GM20431 (cell line): ENCODE results near the gene DACT3.
"Not testable (repeated sequence)": the region's sequence is repeated elsewhere in the genome, so short reads cannot be mapped to it uniquely, and the experiment has no call there.

ENCODE experiments used
- in situ Hi-C: fragments of 300-500 bp; cut with MseI, MboI; formaldehyde crosslinking; loops from one replicate; pipeline ENCODE4 v1.15.0; 2020; ENCODE audit warnings: low sequenced_read_pairs; ENCODE audit not compliant: unreplicated experiment

Gene DACT3

DNA sequence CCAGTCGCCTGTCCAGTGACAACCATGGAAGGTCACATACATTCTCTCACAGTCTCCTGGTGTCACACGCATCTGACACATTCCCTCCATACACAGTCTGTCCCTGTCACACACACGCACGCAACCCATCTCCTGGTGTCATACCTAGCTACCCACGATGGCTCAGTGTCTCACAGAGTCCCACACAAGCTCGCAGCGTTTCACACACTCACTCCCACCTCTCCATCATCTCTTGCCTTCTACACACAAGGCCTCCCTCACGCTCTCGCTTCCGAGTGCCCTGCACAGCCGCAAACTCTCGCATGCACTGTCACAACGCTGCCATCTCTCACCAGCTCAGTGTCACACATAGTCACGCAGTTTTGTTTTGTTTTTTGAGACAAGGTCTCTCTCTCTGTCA lies 23.8 kb downstream of the DACT3 start:
- in situ Hi-C loops: no loop called here

DNA sequence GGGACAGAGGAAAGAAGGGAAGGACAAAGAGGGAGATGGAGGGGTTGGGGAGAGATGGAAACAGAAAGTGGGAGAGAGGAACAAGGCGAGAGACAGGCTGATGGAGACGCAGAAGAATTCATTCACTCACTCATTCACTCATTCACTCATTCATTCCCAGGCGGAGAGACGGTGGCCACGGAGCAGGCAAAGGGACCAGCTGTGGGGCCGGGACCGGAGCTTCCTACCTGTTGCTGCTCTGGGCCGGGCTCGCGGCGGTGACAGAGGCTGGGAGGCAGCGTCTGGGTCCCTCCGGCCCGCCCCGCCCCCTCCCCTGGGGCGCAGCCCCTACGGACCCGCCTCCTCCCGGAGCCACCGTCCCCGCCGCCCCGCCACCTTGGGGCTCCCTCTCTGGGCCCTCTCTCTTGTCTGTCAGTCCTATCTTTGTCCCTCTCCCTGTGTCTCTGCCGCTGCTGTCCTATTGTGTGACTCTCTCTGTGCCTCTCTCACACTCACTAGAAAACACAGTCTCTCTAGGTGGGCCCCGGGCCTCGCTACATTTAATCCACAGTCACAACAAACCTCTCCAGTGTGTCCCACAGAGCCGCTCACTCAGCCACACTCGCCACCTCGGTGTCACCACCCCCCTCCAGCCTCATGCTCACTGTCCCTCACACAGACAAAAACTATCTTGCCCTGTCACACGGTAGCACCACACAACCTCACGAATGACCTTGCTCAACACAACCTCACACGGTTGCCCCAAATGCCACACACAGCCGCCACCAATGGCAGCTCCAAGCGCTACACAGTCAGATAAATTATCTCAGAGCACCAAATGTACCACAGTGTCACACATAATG lies 24.8 kb downstream of the DACT3 start, which contains the start of gene GNG8:
GNG8 (minus strand) TSS at position 283 of the 842 bp plus-strand sequence. CDS start 1,520 bp downstream, outside the sequence.
- in situ Hi-C loops: no loop called here

DNA sequence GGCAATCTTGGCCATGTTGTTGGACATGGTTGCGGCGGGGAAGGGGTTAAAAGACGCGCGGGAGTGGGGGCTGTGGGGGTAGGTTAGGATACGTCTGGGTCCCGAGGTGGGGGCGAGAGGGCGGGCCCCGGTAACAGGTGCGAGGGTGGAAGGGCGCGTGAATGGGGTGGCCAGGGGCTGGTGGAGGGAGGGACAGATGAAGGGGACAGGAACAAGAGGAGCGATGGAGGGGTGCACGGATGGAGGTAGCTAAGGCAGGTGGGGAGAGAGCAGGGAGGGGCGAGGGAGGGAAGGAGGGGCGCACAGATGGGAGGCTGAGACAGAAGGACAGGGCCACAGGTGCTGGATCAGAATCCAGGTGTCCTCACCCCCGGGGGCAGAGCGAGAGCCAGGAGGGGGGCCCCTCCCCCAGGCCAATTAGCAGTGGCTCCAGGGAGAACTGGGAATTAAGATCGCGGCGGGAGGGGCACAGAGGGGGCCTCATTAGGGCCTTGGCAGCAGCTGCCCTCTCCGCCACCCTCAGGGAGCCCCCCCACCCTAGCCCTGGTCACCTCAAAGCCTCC lies 26.2 kb downstream of the DACT3 start:
- in situ Hi-C loops: no loop called here

DNA sequence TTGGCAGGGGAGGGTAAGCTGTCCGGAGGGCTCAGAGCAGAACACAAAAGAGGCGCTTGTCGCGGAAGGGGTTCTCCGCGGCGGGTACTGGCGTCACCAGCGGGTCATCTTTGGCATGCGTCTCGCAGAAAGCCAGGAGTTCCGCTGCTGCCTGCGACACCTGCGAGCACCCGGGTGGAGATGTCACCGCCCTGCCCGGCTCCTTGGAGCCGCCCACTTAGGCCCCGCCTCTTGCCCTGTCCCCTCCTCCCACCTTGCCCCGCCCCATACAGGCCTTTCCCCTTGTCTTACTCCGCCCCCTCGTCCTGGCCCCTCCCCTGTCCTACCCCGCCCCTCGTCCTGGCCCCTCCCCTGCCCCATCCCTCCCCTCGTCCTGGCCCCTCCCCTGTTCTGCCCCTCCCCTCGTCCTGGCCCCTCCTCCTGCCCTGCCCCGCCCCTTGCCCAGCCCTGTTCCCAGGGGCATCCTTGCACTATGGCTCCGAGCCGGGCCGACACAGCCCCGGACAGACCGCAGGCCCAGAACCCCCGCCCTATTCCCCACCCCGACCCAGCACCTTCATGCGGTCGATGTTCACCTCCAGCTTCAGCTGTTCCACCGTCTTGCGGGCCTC lies 26.8 kb downstream of the DACT3 start:
- in situ Hi-C loops: no loop called here

DNA sequence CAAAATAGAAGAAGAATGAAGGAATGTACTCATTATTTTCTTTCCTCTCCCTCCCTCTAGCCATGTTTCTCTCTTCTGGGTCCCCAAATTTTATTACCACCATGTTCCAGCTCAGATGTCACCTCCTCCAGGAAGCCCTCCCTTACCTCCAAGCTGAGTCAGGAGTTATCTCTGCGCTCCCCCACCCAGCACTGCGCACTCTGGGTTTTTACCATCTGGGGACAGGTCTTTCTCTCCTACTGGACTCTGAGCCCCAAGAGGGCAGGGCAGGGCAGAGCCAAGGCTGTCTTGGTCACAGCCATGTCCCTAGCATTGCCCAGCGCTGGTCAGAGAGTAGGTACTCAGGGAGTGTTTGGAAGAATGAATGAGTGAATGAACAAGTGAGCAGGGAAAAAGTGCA lies 27.9 kb downstream of the DACT3 start:
- in situ Hi-C loops: no loop called here

DNA sequence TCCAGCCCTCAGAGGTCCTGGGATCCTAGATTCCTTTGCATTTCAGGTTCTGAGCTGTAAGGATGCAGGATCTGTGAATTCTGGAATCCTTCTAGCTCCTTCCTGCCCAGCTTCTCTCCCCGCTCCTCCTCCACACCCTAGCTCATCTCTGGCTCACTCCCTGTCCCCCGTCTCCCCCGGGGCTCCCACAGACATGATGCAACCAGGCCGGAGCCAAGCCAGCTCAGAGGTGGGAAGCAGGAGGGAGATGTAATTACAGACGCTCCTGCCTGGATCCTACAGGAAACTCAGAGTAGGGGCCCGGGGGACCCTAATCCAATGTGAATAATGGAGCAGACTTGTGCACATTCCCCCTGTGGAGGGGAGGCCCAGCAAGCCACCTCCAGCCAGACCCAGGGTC lies 29.5 kb downstream of the DACT3 start:
- in situ Hi-C loops: no loop called here

DNA sequence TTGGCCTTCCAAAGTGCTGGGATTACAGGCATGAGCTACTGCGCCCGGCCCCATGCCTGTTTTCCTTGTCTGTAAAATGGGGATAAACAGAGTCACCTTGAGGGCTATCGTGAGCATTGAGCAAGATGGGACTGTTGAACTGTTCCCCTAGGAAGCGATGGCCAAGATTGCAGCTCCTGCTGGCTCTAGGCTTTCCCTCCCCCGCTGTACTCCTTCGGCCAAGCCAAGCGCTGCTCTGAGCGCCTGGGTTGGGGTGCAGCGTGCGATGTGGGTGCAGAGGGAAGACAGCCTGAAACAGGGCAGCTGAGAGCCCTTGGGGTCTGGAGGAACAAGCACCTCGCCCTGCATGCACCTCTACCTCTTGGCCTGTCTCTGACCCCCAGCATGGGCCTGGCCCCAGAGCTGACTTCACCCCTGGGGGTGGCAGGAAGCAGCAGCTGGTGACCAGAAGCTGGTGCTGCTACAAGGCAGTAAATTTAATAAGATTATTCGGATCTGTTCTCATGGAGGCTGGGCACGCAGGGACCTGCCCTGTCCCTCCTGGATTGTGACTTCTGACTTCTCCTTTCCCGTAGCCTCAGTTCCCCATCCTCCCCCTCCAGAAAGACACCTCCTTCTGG lies 30.3 kb downstream of the DACT3 start:
- in situ Hi-C loops: no loop called here

DNA sequence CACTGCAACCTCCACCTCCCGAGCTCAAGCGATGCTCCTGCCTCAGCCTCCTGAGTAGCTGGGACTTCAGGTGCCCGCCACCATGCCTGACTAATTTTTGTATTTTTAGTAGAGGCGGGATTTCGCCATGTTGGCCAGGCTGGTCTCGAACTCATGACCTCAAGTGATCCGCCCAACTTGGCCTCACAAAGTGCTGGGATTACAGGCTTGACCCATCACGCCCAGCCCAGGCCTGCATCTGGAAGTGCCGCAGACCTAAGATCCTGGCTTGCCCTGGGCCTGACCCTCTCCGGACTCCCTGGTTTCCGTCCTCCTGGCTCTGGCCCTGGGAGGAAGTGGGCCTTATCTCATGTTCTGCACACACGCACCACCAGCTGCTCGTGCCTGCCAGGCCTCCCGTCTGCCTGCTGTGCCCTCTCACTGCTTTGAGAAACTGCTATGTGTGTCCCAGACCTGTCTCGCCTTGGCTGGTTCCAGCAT lies 31.4 kb downstream of the DACT3 start:
- in situ Hi-C loops: no loop called here

DNA sequence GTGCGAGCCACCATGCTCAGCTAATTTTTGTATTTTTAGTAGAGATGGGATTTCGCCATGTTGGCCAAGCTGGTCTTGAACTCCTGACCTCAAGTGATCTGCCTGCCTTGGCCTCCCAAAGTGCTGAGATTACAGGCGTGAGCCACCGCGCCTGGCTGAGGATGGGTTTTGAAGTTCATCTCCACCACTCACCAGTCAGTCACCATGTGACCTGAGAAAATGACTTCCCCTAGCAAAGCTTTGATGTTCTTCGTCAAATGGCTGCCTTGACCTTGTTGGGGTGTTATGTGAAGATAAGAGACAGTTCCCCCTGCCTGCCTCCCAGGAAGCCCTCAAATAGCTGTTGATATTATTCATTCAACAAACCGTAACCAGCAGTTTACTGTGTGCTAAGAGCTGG lies 32.0 kb downstream of the DACT3 start:
- in situ Hi-C loops: not testable (repeated sequence)

DNA sequence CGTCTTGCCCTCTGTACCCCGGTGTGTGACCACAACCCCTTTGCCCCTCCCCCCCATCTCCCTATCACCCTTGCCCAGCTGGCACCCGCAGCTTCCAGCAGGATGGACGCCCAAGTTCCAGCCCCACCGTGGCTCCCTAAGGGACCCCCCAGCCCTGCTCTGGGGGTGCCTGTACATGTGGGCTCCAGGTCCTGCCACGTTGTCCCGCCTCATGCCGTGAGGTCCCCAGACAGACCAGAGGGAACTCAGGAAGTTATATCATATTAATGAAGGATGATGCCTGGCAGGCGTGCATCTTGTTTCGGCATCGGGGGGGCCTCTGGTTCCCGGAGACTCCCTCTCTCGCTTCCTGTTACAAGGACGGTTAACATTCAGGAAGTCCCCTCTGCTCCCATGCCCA lies 34.5 kb downstream of the DACT3 start:
- in situ Hi-C loops: no loop called here

DNA sequence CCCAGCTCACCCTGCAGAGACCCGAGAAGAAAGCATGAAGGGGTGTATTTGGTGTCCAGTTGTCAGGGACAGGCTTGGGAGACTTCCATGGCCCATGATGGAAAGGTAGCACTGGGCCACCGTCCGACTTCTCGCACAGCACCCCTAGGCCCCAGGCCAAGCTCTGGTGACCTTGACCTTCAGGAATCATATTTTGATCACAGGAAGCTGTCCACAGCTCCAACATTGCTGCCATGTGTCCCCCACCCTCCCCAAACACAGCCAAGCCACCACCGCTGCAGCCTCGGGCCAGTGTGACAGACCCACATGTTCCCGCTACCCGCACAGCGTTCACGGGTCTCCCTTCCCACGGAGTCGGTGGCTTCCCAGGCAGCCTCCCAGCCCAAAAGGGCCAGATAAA lies 35.3 kb downstream of the DACT3 start:
- in situ Hi-C loops: no loop called here

DNA sequence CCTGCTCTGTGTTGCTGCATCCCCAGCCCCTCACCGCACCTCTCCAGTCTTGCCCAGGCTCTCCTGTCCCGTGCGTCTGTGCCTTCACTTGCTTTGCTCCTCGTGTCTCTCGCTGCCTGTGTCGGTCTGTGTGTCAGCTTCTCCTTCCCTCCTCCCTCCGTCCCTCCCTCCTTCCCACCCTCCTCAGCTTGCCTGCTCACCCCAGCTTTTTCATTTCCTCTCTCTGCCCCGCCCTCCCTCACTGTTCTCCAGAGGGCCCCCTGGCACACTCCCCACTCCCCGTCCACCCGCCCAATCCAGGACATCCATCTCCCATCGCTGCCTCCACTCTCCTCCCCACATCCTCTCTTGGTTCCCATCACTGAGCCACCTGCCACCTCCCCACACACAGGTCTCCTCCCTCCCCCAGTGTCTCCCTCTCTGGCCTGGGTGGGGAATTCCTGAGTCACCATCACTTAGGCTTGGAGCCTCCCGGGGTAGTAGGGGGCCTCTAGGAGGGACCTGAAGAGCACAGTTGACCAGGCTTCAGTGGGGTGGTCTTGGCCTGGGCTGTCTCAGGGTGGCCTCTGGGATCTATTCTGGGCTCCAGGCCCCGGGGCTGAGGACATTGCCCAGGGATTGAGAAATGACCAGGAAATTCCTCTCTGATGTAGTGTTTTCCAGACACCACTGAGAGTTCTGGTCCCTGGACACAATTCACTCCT lies 35.9 kb downstream of the DACT3 start, which contains the start of gene PTGIR:
PTGIR (minus strand) TSS at position 132 of the 704 bp plus-strand sequence. CDS start 864 bp downstream, outside the sequence.
- in situ Hi-C loops: no loop called here

DNA sequence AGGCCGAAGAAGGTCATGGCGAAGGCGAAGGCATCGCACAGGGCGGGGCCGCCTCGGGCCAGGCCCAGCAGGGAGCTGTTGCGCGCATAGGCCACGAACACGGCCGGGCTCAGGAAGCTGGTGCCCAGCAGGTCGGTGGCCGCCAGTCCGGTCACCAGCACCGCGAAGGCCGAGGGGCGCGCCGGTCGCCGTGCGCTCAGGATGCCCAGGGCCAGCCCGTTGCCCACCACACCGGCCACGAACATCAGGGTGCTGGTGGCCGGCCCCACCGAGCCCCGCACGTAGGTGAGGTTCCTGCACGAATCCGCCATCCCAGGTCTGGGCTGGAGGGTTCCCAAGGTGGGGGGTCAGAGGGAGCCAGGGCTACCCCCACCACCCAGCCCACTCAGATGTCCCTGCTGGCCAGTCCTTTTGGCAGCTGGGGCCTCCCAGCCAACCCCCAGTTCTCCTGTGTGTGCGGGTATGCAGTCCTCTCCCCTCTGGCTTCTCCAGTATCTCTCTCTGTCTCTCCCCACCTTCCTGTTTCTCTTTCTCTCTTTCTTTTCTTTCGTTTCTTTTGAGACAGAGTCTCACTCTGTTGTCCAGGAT lies 37.0 kb downstream of the DACT3 start:
- in situ Hi-C loops: no loop called here

DNA sequence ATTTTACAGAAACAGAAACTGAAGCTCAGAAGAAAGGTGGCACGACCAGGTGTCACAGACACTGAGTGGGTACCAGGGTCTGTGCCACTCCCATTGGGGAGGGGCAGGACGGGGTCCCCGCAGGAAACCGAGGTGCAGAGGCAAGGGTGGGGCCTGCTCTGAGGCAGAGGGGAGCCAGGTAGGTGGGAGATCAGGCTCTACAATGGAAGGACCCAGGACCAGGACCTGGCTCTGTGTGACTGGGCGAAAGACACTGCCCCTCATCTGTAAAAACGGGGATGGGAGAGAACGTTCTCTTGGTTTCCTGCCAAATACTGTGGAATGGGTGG lies 38.9 kb downstream of the DACT3 start:
- in situ Hi-C loops: no loop called here

DNA sequence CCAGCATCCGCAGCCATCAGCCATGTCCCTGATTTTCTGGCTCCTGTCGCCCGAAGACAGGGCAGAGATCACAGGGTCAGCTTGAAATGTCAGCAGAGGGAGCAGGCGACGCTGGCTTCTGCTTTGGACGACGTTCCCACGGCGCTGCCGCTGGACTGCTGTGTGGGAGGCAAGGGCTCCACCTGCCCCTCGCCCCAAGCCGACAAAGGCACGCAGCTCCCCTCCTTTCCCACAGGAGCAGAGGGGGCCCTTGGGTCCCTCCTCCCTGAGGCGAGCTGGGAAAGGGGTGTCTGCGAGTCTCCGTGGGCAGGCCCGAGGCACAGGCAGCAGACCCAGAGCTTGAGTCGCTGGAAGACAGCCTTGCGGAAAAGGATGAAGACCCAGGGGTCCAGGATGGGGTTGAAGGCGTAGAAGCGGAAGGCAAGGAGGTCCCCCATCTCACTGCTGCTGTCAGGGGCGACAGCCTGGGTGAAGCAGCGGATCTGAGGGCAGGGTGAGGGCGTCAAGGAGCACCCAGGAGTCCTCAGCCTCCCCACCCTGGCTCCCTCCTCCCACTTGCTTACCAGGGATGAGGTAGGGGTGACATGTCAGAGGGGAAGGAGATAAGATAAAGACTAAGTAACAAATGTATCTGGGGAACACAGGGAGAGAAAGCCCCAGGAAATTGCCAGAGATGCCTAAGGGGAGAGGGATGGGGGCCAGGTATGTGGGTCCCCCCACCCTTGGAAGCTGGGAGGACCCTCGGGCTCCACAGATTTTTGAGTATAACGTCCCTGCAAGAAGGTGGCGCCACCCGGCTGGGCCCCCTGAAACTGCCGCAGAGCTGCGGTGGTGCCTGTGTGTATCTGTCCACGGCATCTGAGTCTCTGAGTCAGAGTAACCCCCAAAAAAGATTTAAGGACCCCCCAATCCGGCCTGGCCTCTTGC lies 39.5 kb downstream of the DACT3 start:
- in situ Hi-C loops: no loop called here

DNA sequence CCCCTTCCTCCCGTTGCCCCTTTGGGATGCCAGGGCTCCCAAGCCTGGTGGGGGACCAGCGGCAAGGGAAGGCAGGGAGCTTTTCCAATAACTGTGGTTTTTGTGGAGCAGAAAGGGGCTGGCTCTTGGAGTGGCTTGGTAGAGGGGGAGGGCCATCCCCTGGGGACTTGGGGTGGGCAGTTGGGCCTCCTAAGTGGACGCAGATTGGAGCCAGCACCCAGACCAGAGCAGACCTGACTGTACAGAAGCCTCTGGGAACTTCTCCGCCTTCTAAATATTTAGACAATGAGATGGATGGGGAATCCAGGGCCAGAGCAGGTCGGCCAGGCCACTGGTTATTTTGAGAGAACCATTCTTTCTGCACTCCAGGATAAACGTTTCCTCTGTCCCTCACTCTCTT lies 40.3 kb downstream of the DACT3 start:
- in situ Hi-C loops: no loop called here

DNA sequence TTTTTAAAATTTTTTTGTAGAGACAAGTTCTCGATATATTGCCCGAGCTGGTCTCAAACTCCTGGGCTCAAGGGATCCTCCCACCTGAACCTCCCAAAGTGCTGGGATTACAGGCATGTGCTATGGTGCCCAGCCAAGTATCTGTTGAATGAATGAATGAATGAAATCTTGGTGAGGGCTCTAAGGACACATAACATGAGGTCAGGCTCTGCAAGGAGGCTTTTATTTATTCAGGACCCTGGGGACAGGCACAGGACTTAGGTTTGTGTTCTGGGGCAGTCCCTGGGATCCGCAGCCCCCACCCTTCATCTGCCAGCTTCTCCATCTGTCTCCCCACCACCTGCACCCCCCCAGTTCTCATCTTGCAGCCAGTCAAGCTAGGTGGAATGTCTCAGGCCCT lies 40.7 kb downstream of the DACT3 start:
- in situ Hi-C loops: no loop called here

DNA sequence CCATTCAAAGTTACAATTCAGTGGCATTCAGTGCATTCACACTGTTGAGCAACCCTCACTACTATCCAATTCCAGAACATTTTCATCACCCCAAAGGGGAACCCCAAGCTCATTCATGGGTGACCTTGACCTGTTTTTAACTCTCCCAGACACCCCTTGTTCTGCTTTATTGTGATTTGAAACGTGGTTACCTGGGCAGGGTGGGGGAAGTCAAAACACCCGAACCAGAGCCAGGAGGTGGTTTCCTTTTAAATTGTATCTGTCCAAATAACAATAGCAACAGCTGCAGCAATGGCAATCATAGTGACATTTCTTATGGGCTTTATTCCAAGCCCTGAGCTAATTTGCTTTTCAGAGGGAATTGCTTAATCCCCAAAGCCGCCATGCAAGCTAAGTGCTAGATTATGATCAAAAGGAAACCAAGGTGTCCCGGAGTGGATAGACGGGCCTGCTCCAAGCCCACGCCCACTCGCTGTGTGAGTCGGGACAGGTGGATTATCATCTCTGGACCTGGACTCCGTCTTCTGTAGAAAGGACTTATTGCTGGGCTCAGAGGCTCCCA lies 42.2 kb downstream of the DACT3 start:
- in situ Hi-C loops: no loop called here
